PC-3 (cell line): ENCODE results near the gene NRCAM.

Experiments
- CTCF ChIP-seq: fragments of 300-600 bp; sonication (generic); conservative IDR thresholded peaks from 2 replicates; pipeline ENCODE4 v1.5.1; 2017; ENCODE audit warnings: antibody characterized with exemption, low read depth, mild to moderate bottlenecking, low read length
- EZH2 ChIP-seq: fragments of 300-600 bp; sonication (generic); IDR thresholded peaks from one replicate; pipeline ENCODE4 v1.6.1; 2017; ENCODE audit warnings: antibody characterized with exemption, mild to moderate bottlenecking, low read length; ENCODE audit not compliant: unreplicated experiment

- TF ChIP-seq CTCF = no peak
- TF ChIP-seq EZH2 = no peak
These were observed 187.9 kb downstream of the NRCAM start for GRCh38 chr7:108268200-108268820.
